GM12874 (cell line): ENCODE results near the gene ACER2.
A peak's percentile ranks its signal among the peaks of the same experiment; 100 is the strongest.

Experiments used
- CTCF ChIP-seq: IDR thresholded peaks from 2 replicates; pipeline ENCODE4 v1.5.1; 2011; ENCODE audit warnings: low read depth, mild to moderate bottlenecking, control low read depth, low read length, moderate library complexity; ENCODE audit not compliant: insufficient read depth

ACER2 gene

GRCh38 chr9:19445452-19445851 is 36.6 kb downstream of the ACER2 start:
- no peak for TF ChIP-seq CTCF

GRCh38 chr9:19446361-19446861 is 37.6 kb downstream of the ACER2 start:
- TF ChIP-seq CTCF: no peak

GRCh38 chr9:19451240-19452087 is 42.7 kb downstream of the ACER2 start:
- no peak for TF ChIP-seq CTCF

GRCh38 chr9:19456426-19456825 is 47.6 kb downstream of the ACER2 start:
- no peak for TF ChIP-seq CTCF

- TF ChIP-seq CTCF: peak; percentile 89
Measured at GRCh38 chr9:19456996-19457692, 48.3 kb downstream of the ACER2 start.

- no peak for TF ChIP-seq CTCF
Measured at GRCh38 chr9:19457693-19458009, 48.8 kb downstream of the ACER2 start.

- TF ChIP-seq CTCF: no peak
Measured at GRCh38 chr9:19460243-19460642, 51.4 kb downstream of the ACER2 start.
